H9 (cell line): ENCODE results near the gene GPATCH3. TPM values are rescaled to one million over a fixed set of nuclear protein-coding genes. Genes with fewer than 3 reads are reported as not detected.

Experiments
- DNase-seq: peaks from one replicate; pipeline ENCODE4 v3.0.0-alpha.2; 2017
- H2AFZ ChIP-seq: one replicate; pipeline ENCODE4 v1.6.1; 2013; ENCODE audit warnings: mild to moderate bottlenecking, low read length, control low read depth, moderate library complexity
- H2AK5ac ChIP-seq: 2 replicates; pipeline ENCODE4 v1.6.1; 2013; ENCODE audit warnings: low read length, control low read depth, mixed read lengths; ENCODE audit not compliant: insufficient read length
- H2BK120ac ChIP-seq: one replicate; pipeline ENCODE4 v1.6.1; 2013; ENCODE audit warnings: low read depth, mild to moderate bottlenecking, low read length, control low read depth, inconsistent platforms; ENCODE audit not compliant: poor library complexity, severe bottlenecking
- H2BK12ac ChIP-seq: 2 replicates; pipeline ENCODE4 v1.6.1; 2013; ENCODE audit warnings: low read length, control low read depth, mixed read lengths, low read depth; ENCODE audit not compliant: insufficient read length
- H2BK15ac ChIP-seq: 2 replicates; pipeline ENCODE4 v1.6.1; 2013; ENCODE audit warnings: low read depth, low read length, control low read depth
- H2BK20ac ChIP-seq: one replicate; pipeline ENCODE4 v1.6.1; 2013; ENCODE audit warnings: low read depth, mild to moderate bottlenecking, low read length, control low read depth, inconsistent platforms; ENCODE audit not compliant: poor library complexity, severe bottlenecking
- H2BK5ac ChIP-seq: 2 replicates; pipeline ENCODE4 v1.6.1; 2013; ENCODE audit warnings: low read length, control low read depth, mixed read lengths; ENCODE audit not compliant: insufficient read length
- H3K14ac ChIP-seq: 2 replicates; pipeline ENCODE4 v1.6.1; 2013; ENCODE audit warnings: low read length, control low read depth; ENCODE audit not compliant: insufficient read depth
- H3K18ac ChIP-seq: 2 replicates; pipeline ENCODE4 v1.6.1; 2013; ENCODE audit warnings: low read depth, mild to moderate bottlenecking, mixed read lengths, low read length, control low read depth; ENCODE audit not compliant: insufficient read length
- H3K23ac ChIP-seq: 2 replicates; pipeline ENCODE4 v1.6.1; 2013; ENCODE audit warnings: low read length, control low read depth, mixed read lengths, low read depth; ENCODE audit not compliant: insufficient read length
- H3K23me2 ChIP-seq: 2 replicates; pipeline ENCODE4 v1.6.1; 2013; ENCODE audit warnings: low read depth, mild to moderate bottlenecking, mixed read lengths, low read length, control low read depth; ENCODE audit not compliant: insufficient read length, poor library complexity, severe bottlenecking
- H3K27ac ChIP-seq: 2 replicates; pipeline ENCODE4 v1.5.1; 2013; ENCODE audit warnings: low read length, control low read depth, mixed read lengths, low read depth; ENCODE audit not compliant: insufficient read length
- H3K27me3 ChIP-seq: 2 replicates; pipeline ENCODE4 v1.6.1; 2013; ENCODE audit warnings: low read length, control low read depth, inconsistent platforms; ENCODE audit not compliant: insufficient read depth
- H3K4ac ChIP-seq: 2 replicates; pipeline ENCODE4 v1.6.1; 2013; ENCODE audit warnings: low read depth, mild to moderate bottlenecking, control low read depth, inconsistent platforms, low read length, moderate library complexity
- H3K4me1 ChIP-seq: 2 replicates; pipeline ENCODE4 v1.6.1; 2013; ENCODE audit warnings: low read length, control low read depth, inconsistent platforms; ENCODE audit not compliant: insufficient read depth
- H3K4me2 ChIP-seq: 2 replicates; pipeline ENCODE4 v1.6.1; 2013; ENCODE audit warnings: low read length, control low read depth, mixed read lengths; ENCODE audit not compliant: insufficient read length, insufficient read depth
- H3K56ac ChIP-seq: 2 replicates; pipeline ENCODE4 v1.6.1; 2013; ENCODE audit warnings: low read depth, mild to moderate bottlenecking, mixed read lengths, low read length, control low read depth; ENCODE audit not compliant: insufficient read length
- H3K79me1 ChIP-seq: 2 replicates; pipeline ENCODE4 v1.6.1; 2013; ENCODE audit warnings: low read depth, mild to moderate bottlenecking, moderate library complexity, low read length, control low read depth, inconsistent platforms; ENCODE audit not compliant: insufficient read depth, poor library complexity, severe bottlenecking
- H3K79me2 ChIP-seq: 2 replicates; pipeline ENCODE4 v1.6.1; 2013; ENCODE audit warnings: low read length, control low read depth, inconsistent platforms; ENCODE audit not compliant: insufficient read depth
- H3K9ac ChIP-seq: 2 replicates; pipeline ENCODE4 v1.6.1; 2013; ENCODE audit warnings: low read length, control low read depth, mixed read lengths; ENCODE audit not compliant: insufficient read length; ENCODE audit errors: extremely low read depth
- H3K9me3 ChIP-seq: one replicate; pipeline ENCODE4 v1.6.1; 2013; ENCODE audit warnings: low read depth, low read length, inconsistent platforms; ENCODE audit not compliant: control insufficient read depth
- H3T11ph ChIP-seq: one replicate; pipeline ENCODE4 v1.6.1; 2013; ENCODE audit warnings: mild to moderate bottlenecking, low read length, control low read depth, inconsistent platforms
- H4K20me1 ChIP-seq: one replicate; pipeline ENCODE4 v1.6.1; 2013; ENCODE audit not compliant: control insufficient read depth, insufficient read length, insufficient read depth
- H4K5ac ChIP-seq: 2 replicates; pipeline ENCODE4 v1.6.1; 2013; ENCODE audit warnings: low read depth, mild to moderate bottlenecking, mixed read lengths, low read length, control low read depth; ENCODE audit not compliant: insufficient read length
- H4K8ac ChIP-seq: replicated peaks from 2 replicates; pipeline ENCODE4 v1.6.1; 2013; ENCODE audit warnings: low read length, control low read depth, mixed read lengths, low read depth; ENCODE audit not compliant: insufficient read length
- H4K91ac ChIP-seq: 2 replicates; pipeline ENCODE4 v1.6.1; 2013; ENCODE audit warnings: low read depth, mild to moderate bottlenecking, moderate library complexity, mixed read lengths, low read length, control low read depth; ENCODE audit not compliant: insufficient read length
- H3K27ac Mint-ChIP-seq, 3 experiments: 2 replicates in 2 of 3; 3 replicates in 1 of 3; pipeline ENCODE4 v1.8.0; 2020 to 2021; ENCODE audit warnings: mixed read lengths in 3 of 3, mild to moderate bottlenecking in 1 of 3, moderate library complexity in 1 of 3
- H3K27me3 Mint-ChIP-seq: 2 replicates; pipeline ENCODE4 v1.8.0; 2021; ENCODE audit warnings: low read depth, mild to moderate bottlenecking, moderate library complexity, mixed read lengths
- H3K36me3 Mint-ChIP-seq, 3 experiments: 2 replicates in 2 of 3; 3 replicates in 1 of 3; pipeline ENCODE4 v1.8.0; 2020 to 2021; ENCODE audit warnings: low read depth in 3 of 3, mixed read lengths in 3 of 3; ENCODE audit not compliant: insufficient read depth in 1 of 3
- H3K4me1 Mint-ChIP-seq, 2 experiments: 2 replicates each; pipeline ENCODE4 v1.8.0; 2020; ENCODE audit warnings: mixed read lengths in 2 of 2
- H3K4me3 Mint-ChIP-seq, 2 experiments: 2 replicates in 1 of 2; 3 replicates in 1 of 2; pipeline ENCODE4 v1.8.0; 2020 to 2021; ENCODE audit warnings: mild to moderate bottlenecking in 2 of 2, mixed read lengths in 2 of 2, moderate library complexity in 1 of 2
- H3K9me3 Mint-ChIP-seq, 2 experiments: 2 replicates in 1 of 2; 3 replicates in 1 of 2; pipeline ENCODE4 v1.8.0; 2020; ENCODE audit warnings: mild to moderate bottlenecking in 2 of 2, mixed read lengths in 2 of 2, moderate library complexity in 1 of 2
- CTCF ChIP-seq: fragments of 200-600 bp; sonication (generic); conservative IDR thresholded peaks from 3 replicates; pipeline ENCODE4 v1.8.0; 2021; ENCODE audit warnings: antibody characterized with exemption, mild to moderate bottlenecking
- WGBS: extraction: QIAGEN DNeasy Blood & Tissue Kit; methylation state at CpG from one replicate; pipeline ENCODE4 v1.1.7; 2013; ENCODE audit warnings: missing lambda C conversion rate, low lambda C conversion rate, mixed read lengths; ENCODE audit not compliant: insufficient read length; ENCODE audit errors: extremely low coverage; 5-methylcytosine and 5-hydroxymethylcytosine counted together
- total RNA-seq: library from RNA; stranded (reverse); gene quantifications from 2 replicates; pipeline ENCODE4 v1.2.1, GENCODE V29; 2021

Gene GPATCH3
- total RNA-seq, 1 experiment from 2014 or later = 19.4 TPM

DNA sequence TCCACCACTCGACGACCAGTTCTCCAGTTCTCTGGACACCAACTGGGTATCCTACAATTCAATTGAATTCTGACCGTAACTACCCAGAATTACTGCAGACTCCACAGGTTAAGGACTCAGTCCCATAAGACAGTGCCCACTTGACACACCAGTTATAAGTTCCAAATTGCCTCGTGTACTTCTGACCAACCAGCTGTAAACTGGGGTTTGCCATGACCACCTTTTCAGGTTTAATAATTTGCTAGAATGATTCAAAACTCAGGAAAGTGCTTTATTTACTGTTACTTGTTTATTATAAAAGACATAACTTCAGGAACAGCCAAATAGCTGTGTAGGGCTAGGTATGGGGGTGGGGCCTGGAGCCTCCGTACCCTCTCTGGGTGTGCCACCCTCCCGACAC is 36.6 kb upstream of the GPATCH3 start:
- Histone ChIP-seq H4K5ac (no peak overlapping the region), H2BK120ac (no peak overlapping the region), H4K8ac (no peak overlapping the region), H4K91ac (no peak overlapping the region), H3K14ac (no peak overlapping the region), H3K56ac (no peak overlapping the region), H2BK5ac (no peak overlapping the region), H2BK20ac (no peak overlapping the region), H3K79me1 (peaks cover 4% of the 10 kb centered on the region), H2BK12ac (no peak overlapping the region), H2BK15ac (no peak overlapping the region), H3K27me3 (no peaks in the 10 kb centered on the region), H3K79me2 (no peaks in the 10 kb centered on the region; the same call in 1 of the 2 replicates), H3K4ac (no peak overlapping the region), H2AFZ (no peak overlapping the region), H4K20me1 (no peaks in the 10 kb centered on the region), H3K9me3 (no peaks in the 10 kb centered on the region), H3K27ac (no peak overlapping the region), H2AK5ac (no peak overlapping the region), H3K23me2 (no peaks in the 10 kb centered on the region), H3K4me2 (no peak overlapping the region), H3K23ac (no peak overlapping the region), H3K9ac (no peak overlapping the region), H3K18ac (no peak overlapping the region), H3T11ph (no peak overlapping the region), H3K4me1 (no peaks in the 10 kb centered on the region)
- WGBS = no CpG with 5 or more reads among the region's 6 CpGs
- Mint-ChIP-seq H3K36me3 (peaks cover 26 to 66% (median 46%) of the 10 kb centered on the region in 3 experiments; a peak in 6 of 7 replicates), H3K27ac (peak overlapping the region in 2 of 3 experiments; percentile 40 to 53; a peak in 4 of 7 replicates), H3K27me3 (no peaks in the 10 kb centered on the region), H3K9me3 (no peaks in the 10 kb centered on the region; a peak in 1 of 5 replicates), H3K4me3 (no peak overlapping the region), H3K4me1 (peaks cover 0 to 4% of the 10 kb centered on the region in 2 experiments; a peak in 1 of 4 replicates)
- TF ChIP-seq CTCF = no peak
- no peak for DNase-seq
